Heart left ventricle (tissue), 16 donors: ENCODE results near the gene LGR6. TPM values are rescaled to one million over a fixed set of nuclear protein-coding genes. Genes with fewer than 3 reads are reported as not detected.

Experiments used
- ATAC-seq, 4 donors: fragments of 200-7000 bp; cut with Tn5 transposase; one replicate each; pipeline ENCODE4 v1.9.1; 2020 to 2022; ENCODE audit warnings: moderate library complexity in 4 of 4, mild to moderate bottlenecking in 3 of 4, moderate number of reproducible peaks in 1 of 4
- DNase-seq, 5 donors: peaks; one replicate each; pipeline ENCODE4 v3.0.0-alpha.2; 2020
- H3K27ac ChIP-seq, 12 donors: fragments of 200-600 bp; sonication (generic) in 4 of 12; one replicate each; pipeline versions ENCODE4 v1.5.0 to v1.8.0; 2016 to 2022; ENCODE audit warnings: mild to moderate bottlenecking in 2 of 12
- H3K27me3 ChIP-seq, 9 donors: fragments of 200-600 bp; sonication (generic) in 2 of 9; one replicate each; pipeline versions ENCODE4 v1.5.1 to v1.8.0; 2016 to 2022; ENCODE audit warnings: mild to moderate bottlenecking in 3 of 9
- H3K36me3 ChIP-seq, 9 donors: fragments of 200-600 bp; sonication (generic) in 2 of 9; one replicate each; pipeline versions ENCODE4 v1.5.0 to v1.8.0; 2018 to 2022; ENCODE audit warnings: mild to moderate bottlenecking in 2 of 9
- H3K4me1 ChIP-seq, 12 donors: fragments of 200-600 bp; sonication (generic) in 4 of 12; one replicate each; pipeline versions ENCODE4 v1.5.0 to v1.8.0; 2016 to 2022; ENCODE audit warnings: mild to moderate bottlenecking in 3 of 12
- H3K4me3 ChIP-seq, 12 donors: fragments of 200-600 bp; sonication (generic) in 4 of 12; one replicate each; pipeline versions ENCODE4 v1.5.0 to v1.8.0; 2017 to 2022; ENCODE audit warnings: mild to moderate bottlenecking in 9 of 12, moderate library complexity in 4 of 12
- H3K9me3 ChIP-seq, 12 donors: fragments of 200-600 bp; sonication (generic) in 4 of 12; one replicate each; pipeline versions ENCODE4 v1.5.0 to v1.8.0; 2016 to 2022; ENCODE audit warnings: mild to moderate bottlenecking in 1 of 12
- CTCF ChIP-seq, 12 donors: fragments of 200-600 bp; sonication (generic) in 4 of 12; IDR thresholded peaks; one replicate each; pipeline versions ENCODE4 v1.5.0 to v1.8.0; 2018 to 2022; ENCODE audit warnings: antibody characterized with exemption in 12 of 12, mild to moderate bottlenecking in 5 of 12
- POLR2A ChIP-seq, 2 donors: fragments of 450-650 bp; IDR thresholded peaks; one replicate each; pipeline ENCODE4 v1.6.1; 2017; ENCODE audit warnings: antibody characterized with exemption in 2 of 2, mild to moderate bottlenecking in 2 of 2, moderate library complexity in 2 of 2
- WGBS, 4 donors: extraction: QIAGEN DNeasy Blood & Tissue Kit in 2 of 4; methylation state at CpG; one replicate each; pipeline versions ENCODE4 v1.1.5 to v1.1.7; 2013 to 2018; 5-methylcytosine and 5-hydroxymethylcytosine counted together
- intact Hi-C, 10 donors: fragments of 100-400 bp; cut with DNase I; formaldehyde crosslinking; loops; one replicate each; pipeline versions ENCODE4 v1.11.1 to v1.14.2; 2022
- polyA plus RNA-seq, 2 donors: library from polyadenylated mRNA; stranded (reverse); fragments of 200-250 nt; gene quantifications; one replicate each; pipeline ENCODE4 v1.2.3, GENCODE V29; 2013
- total RNA-seq, 9 donors: library from RNA; depleted of rRNA in 2 of 9; stranded (reverse); fragments of >200 nt in 2 of 9; fragmentation: NEBNext Ultra II Directional in 3 of 9; extraction: Animal tissue kit (Norgen Biotek cat#: 25700) in 3 of 9; gene quantifications; one replicate each; pipeline versions ENCODE4 v1.1.0 to v1.2.4, GENCODE V29; 2016 to 2023
- donor health status: ischemic (EF 13 %, LVEDD 7.1; RV severe dilation, severe dysfunction).
- donor health status: healthy with polysubstance abuse.
- donor health status: DM: no; HTN: yes; CAD: no.
- donor health status: DM: no; HTN: no; CAD: no.
- donor health status: ischemic (EF 25% LVEDD 6.9; RV normal size, moderate dysfunction).
- donor health status: ischemic (EF 25% LVEDD 5.7; RV mildly dilated, moderate dysfunction).
- donor health status: healthy.
- donor health status: DM: yes; HTN: yes; CAD: no.
- donor health status: ischemic (EF 35%, LVEDD 5.7; RV mildly dilated, moderate dysfunction).
- donor health status: nonischemic (EF 11% LVEDD 7.7; RV severe dilation, severe dysfunction).
- donor health status: DM: yes; HTN: yes; CAD: no.
- donor health status: PGD.
- donor health status: ischemic (EF 29% LVEDD 5.4; RV normal size, mild dysfunction).
- donor health status: nonischemic (EF 23%, LVEDD 6.1; RV moderate dilation, normal function).

LGR6 gene
- total and polyA plus RNA-seq, 11 donors = 0.29 to 3.5 (median 1.7) TPM

GRCh38 chr1:202162418-202163280 lies 30.9 kb upstream of the LGR6 start:
- TF ChIP-seq POLR2A (IDR thresholded peaks at IDR 0.05) (no peak), CTCF (IDR thresholded peaks at IDR 0.05) (no peak)
- DNase-seq = no peak
- no peaks in the 10 kb centered on the region for H3K27me3 ChIP-seq
- H3K27ac ChIP-seq = peak overlapping the region in 1 of 12 donors; percentile 87
- no peaks in the 10 kb centered on the region for H3K9me3 ChIP-seq
- WGBS, 4 donors = 57 to 66% (median 59%) methylated on average over 14 to 15 of the region's 15 CpGs
- H3K4me1 ChIP-seq = peaks cover 0 to 70% (median 0%) of the 10 kb centered on the region in 12 donors
- no peaks in the 10 kb centered on the region for H3K36me3 ChIP-seq
- no peak overlapping the region for H3K4me3 ChIP-seq
- ATAC-seq = no peak
- intact Hi-C loops = no loop called here

GRCh38 chr1:202163281-202164270 lies 30.0 kb upstream of the LGR6 start:
- Histone ChIP-seq H3K4me1 (peaks cover 0 to 66% (median 0%) of the 10 kb centered on the region in 12 donors), H3K4me3 (no peak overlapping the region), H3K27ac (peak overlapping the region in 1 of 12 donors; percentile 87), H3K27me3 (no peaks in the 10 kb centered on the region), H3K9me3 (no peaks in the 10 kb centered on the region), H3K36me3 (no peaks in the 10 kb centered on the region)
- intact Hi-C loops = no loop called here
- DNase-seq (no peak), ATAC-seq (no peak)
- no peak for TF ChIP-seq CTCF (IDR thresholded peaks at IDR 0.05)
- TF ChIP-seq POLR2A (IDR thresholded peaks at IDR 0.05) = no peak
- WGBS, 4 donors = 63 to 78% (median 74%) methylated on average over 11 to 12 of the region's 12 CpGs

- ATAC-seq = peak in 2 of 4 donors; percentile 11 to 18
- intact Hi-C loops = loop anchor here in 1 of 10 donors (5.0 kb wide), 1 partner anchor 543 kb away; no protein-coding TSS in a partner anchor
- Histone ChIP-seq H3K27ac (peak overlapping the region in 1 of 12 donors; percentile 62), H3K27me3 (no peaks in the 10 kb centered on the region), H3K36me3 (no peaks in the 10 kb centered on the region), H3K9me3 (no peaks in the 10 kb centered on the region), H3K4me1 (peaks cover 0 to 59% (median 0%) of the 10 kb centered on the region in 12 donors), H3K4me3 (no peak overlapping the region)
- TF ChIP-seq CTCF (IDR thresholded peaks at IDR 0.05) (no peak), POLR2A (IDR thresholded peaks at IDR 0.05) (no peak)
- 71 to 77% (median 74%) methylated on average over 7 to 11 of the region's 11 CpGs for WGBS, 4 donors
- DNase-seq = peak in 1 of 5 donors; percentile 60
These were observed 29.1 kb upstream of the LGR6 start for GRCh38 chr1:202164271-202165037.
